GM06990 (cell line): Measurements from ENCODE around the gene G3BP1.
"Not testable (repeated sequence)": the region's sequence is repeated elsewhere in the genome, so short reads cannot be mapped to it uniquely, and the experiment has no call there.

ENCODE experiments used
- DNase-seq: peaks from one replicate; pipeline ENCODE4 v3.0.0-alpha.2; 2011; ENCODE audit not compliant: insufficient read length; ENCODE audit errors: extremely low read depth
- H3K27me3 ChIP-seq: replicated peaks from 2 replicates; pipeline ENCODE4 v1.6.0; 2011; ENCODE audit warnings: low read length; ENCODE audit not compliant: control insufficient read depth, insufficient read depth
- H3K36me3 ChIP-seq: 2 replicates; pipeline ENCODE4 v1.5.1; 2011; ENCODE audit warnings: low read length; ENCODE audit not compliant: control insufficient read depth, insufficient read depth
- H3K4me3 ChIP-seq: replicated peaks from 2 replicates; pipeline ENCODE4 v1.5.1; 2011; ENCODE audit warnings: low read depth, mild to moderate bottlenecking, control low read depth, low read length
- CTCF ChIP-seq: IDR thresholded peaks from 2 replicates; pipeline ENCODE4 v1.5.1; 2011; ENCODE audit warnings: low read length, control low read depth, mild to moderate bottlenecking, inconsistent platforms; ENCODE audit not compliant: insufficient read depth, poor library complexity, severe bottlenecking

The G3BP1 gene

GRCh38 chr5:151856861-151857260 lies 85.1 kb downstream of the G3BP1 start:
- no peak overlapping the region for H3K4me3 ChIP-seq
- DNase-seq: no peak
- TF ChIP-seq CTCF: no peak
- no peaks in the 10 kb centered on the region for H3K36me3 ChIP-seq
- no peaks in the 10 kb centered on the region for H3K27me3 ChIP-seq

GRCh38 chr5:151860867-151861266 lies 89.1 kb downstream of the G3BP1 start:
- not testable (repeated sequence) for H3K36me3 ChIP-seq, DNase-seq, H3K4me3 ChIP-seq, H3K27me3 ChIP-seq
